Skeletal muscle tissue (tissue), 4 donors: ENCODE data around the gene B4GALNT2. TPM values are rescaled to one million over a fixed set of nuclear protein-coding genes. Genes with fewer than 3 reads are reported as not detected.
A peak's percentile ranks its signal among the peaks of the same experiment; 100 is the strongest.
"Not testable (repeated sequence)": the region's sequence is repeated elsewhere in the genome, so short reads cannot be mapped to it uniquely, and the experiment has no call there.

ENCODE experiments used
- H3K27ac ChIP-seq: one replicate; pipeline ENCODE4 v1.7.0; 2013; ENCODE audit warnings: mild to moderate bottlenecking, low read depth, low read length, inconsistent platforms
- H3K27me3 ChIP-seq, 3 donors: one replicate each; pipeline ENCODE4 v1.7.0; 2013; ENCODE audit warnings: low read length in 3 of 3; ENCODE audit not compliant: control insufficient read depth in 3 of 3, insufficient read depth in 3 of 3
- H3K36me3 ChIP-seq, 3 donors: one replicate each; pipeline ENCODE4 v1.7.0; 2013; ENCODE audit warnings: low read length in 3 of 3; ENCODE audit not compliant: control insufficient read depth in 3 of 3, insufficient read depth in 3 of 3
- H3K4me1 ChIP-seq, 3 donors: one replicate each; pipeline ENCODE4 v1.7.0; 2013; ENCODE audit warnings: low read length in 3 of 3, mild to moderate bottlenecking in 3 of 3; ENCODE audit not compliant: control insufficient read depth in 3 of 3, insufficient read depth in 3 of 3
- H3K4me3 ChIP-seq, 3 donors: one replicate each; pipeline ENCODE4 v1.7.0; 2013; ENCODE audit warnings: low read length in 3 of 3
- H3K9ac ChIP-seq, 3 donors: one replicate each; pipeline ENCODE4 v1.7.0; 2013; ENCODE audit warnings: low read length in 3 of 3, mild to moderate bottlenecking in 3 of 3, moderate library complexity in 2 of 3, low read depth in 1 of 3
- H3K9me3 ChIP-seq, 3 donors: one replicate each; pipeline ENCODE4 v1.7.0; 2013; ENCODE audit warnings: low read length in 3 of 3; ENCODE audit not compliant: control insufficient read depth in 3 of 3
- total RNA-seq: library from RNA; depleted of rRNA; stranded (reverse); fragments of >200 nt; gene quantifications from one replicate; pipeline ENCODE4 v1.2.3, GENCODE V29; 2014
- donor health status: Osteomylitis.

B4GALNT2 gene
- total RNA-seq, 1 donor from 2014 or later: not detected

GRCh38 chr17:49117587-49118230 is 14.9 kb upstream of the B4GALNT2 start:
- no peak overlapping the region for H3K9ac ChIP-seq
- H3K9me3 ChIP-seq: no peaks in the 10 kb centered on the region
- no peaks in the 10 kb centered on the region for H3K36me3 ChIP-seq
- no peaks in the 10 kb centered on the region for H3K4me1 ChIP-seq
- no peak overlapping the region for H3K27ac ChIP-seq
- no peak overlapping the region for H3K4me3 ChIP-seq
- H3K27me3 ChIP-seq: peaks cover 9 to 26% (median 19%) of the 10 kb centered on the region in 3 donors

- Histone ChIP-seq H3K9me3 (no peaks in the 10 kb centered on the region), H3K36me3 (no peaks in the 10 kb centered on the region), H3K4me3 (no peak overlapping the region), H3K9ac (no peak overlapping the region), H3K27me3 (peaks cover 6 to 26% (median 15%) of the 10 kb centered on the region in 3 donors), H3K4me1 (no peaks in the 10 kb centered on the region), H3K27ac (no peak overlapping the region)
Observed at GRCh38 chr17:49120166-49120565, 12.4 kb upstream of the B4GALNT2 start.

GRCh38 chr17:49121696-49122292 is 10.8 kb upstream of the B4GALNT2 start:
- Histone ChIP-seq H3K27ac (no peak overlapping the region), H3K27me3 (peaks cover 6 to 26% (median 15%) of the 10 kb centered on the region in 3 donors)

GRCh38 chr17:49122566-49122965 is 10.0 kb upstream of the B4GALNT2 start:
- Histone ChIP-seq H3K9ac (no peak overlapping the region), H3K4me3 (no peak overlapping the region), H3K36me3 (no peaks in the 10 kb centered on the region), H3K27ac (no peak overlapping the region), H3K27me3 (peaks cover 4 to 25% (median 14%) of the 10 kb centered on the region in 3 donors), H3K4me1 (no peaks in the 10 kb centered on the region), H3K9me3 (no peaks in the 10 kb centered on the region)

More at GRCh38 chr17:49121696-49122292, 10.8 kb upstream of the B4GALNT2 start:
- Histone ChIP-seq H3K4me1 (no peaks in the 10 kb centered on the region), H3K9me3 (no peaks in the 10 kb centered on the region), H3K9ac (no peak overlapping the region), H3K36me3 (no peaks in the 10 kb centered on the region), H3K4me3 (no peak overlapping the region)

GRCh38 chr17:49123061-49123460 is 9.5 kb upstream of the B4GALNT2 start:
- Histone ChIP-seq H3K9ac (no peak overlapping the region), H3K9me3 (no peaks in the 10 kb centered on the region), H3K36me3 (no peaks in the 10 kb centered on the region), H3K27ac (no peak overlapping the region), H3K27me3 (peaks cover 0 to 23% (median 10%) of the 10 kb centered on the region in 3 donors), H3K4me3 (no peak overlapping the region), H3K4me1 (no peaks in the 10 kb centered on the region)

GRCh38 chr17:49125449-49125848 is 7.1 kb upstream of the B4GALNT2 start:
- Histone ChIP-seq H3K27me3 (peaks cover 6 to 20% (median 7%) of the 10 kb centered on the region in 3 donors), H3K9me3 (no peaks in the 10 kb centered on the region), H3K4me1 (no peaks in the 10 kb centered on the region), H3K27ac (no peak overlapping the region), H3K9ac (no peak overlapping the region), H3K4me3 (no peak overlapping the region), H3K36me3 (no peaks in the 10 kb centered on the region)

GRCh38 chr17:49126183-49126859 is 6.2 kb upstream of the B4GALNT2 start:
- H3K4me3 ChIP-seq, H3K9me3 ChIP-seq, H3K36me3 ChIP-seq, H3K4me1 ChIP-seq, H3K9ac ChIP-seq, H3K27ac ChIP-seq: not testable (repeated sequence)
- H3K27me3 ChIP-seq: peaks cover 6 to 23% (median 14%) of the 10 kb centered on the region in 3 donors

- H3K27ac ChIP-seq, H3K4me3 ChIP-seq, H3K9ac ChIP-seq, H3K36me3 ChIP-seq, H3K9me3 ChIP-seq, H3K4me1 ChIP-seq: not testable (repeated sequence)
- H3K27me3 ChIP-seq: peaks cover 34 to 44% (median 40%) of the 10 kb centered on the region in 3 donors
Observed at GRCh38 chr17:49129359-49129950, 3.1 kb upstream of the B4GALNT2 start.

GRCh38 chr17:49130891-49131290 is 1.7 kb upstream of the B4GALNT2 start:
- Histone ChIP-seq H3K27ac (no peak overlapping the region), H3K9me3 (no peaks in the 10 kb centered on the region), H3K27me3 (peaks cover 37 to 52% (median 40%) of the 10 kb centered on the region in 3 donors), H3K9ac (no peak overlapping the region), H3K4me3 (no peak overlapping the region), H3K4me1 (peaks cover 0 to 5% (median 0%) of the 10 kb centered on the region in 3 donors), H3K36me3 (no peaks in the 10 kb centered on the region)

GRCh38 chr17:49132317-49132698 is 261 bp upstream of the B4GALNT2 start:
- Histone ChIP-seq H3K27ac (no peak overlapping the region), H3K9ac (no peak overlapping the region), H3K27me3 (peaks cover 37 to 52% (median 40%) of the 10 kb centered on the region in 3 donors), H3K36me3 (no peaks in the 10 kb centered on the region), H3K9me3 (no peaks in the 10 kb centered on the region), H3K4me1 (peaks cover 0 to 5% (median 0%) of the 10 kb centered on the region in 3 donors), H3K4me3 (peak overlapping the region in 1 of 3 donors; percentile 14)
